DMS 273 treated with DMSO at 0.1 percent for 48 hours (cell line): Measurements from ENCODE around the gene SRSF10.
"Not testable (repeated sequence)": the region's sequence is repeated elsewhere in the genome, so short reads cannot be mapped to it uniquely, and the experiment has no call there.

ENCODE experiments used
- DNase-seq: peaks from one replicate; lab custom pipeline; 2025; lab: John Stamatoyannopoulos, UW

The SRSF10 gene

GRCh38 chr1:23979881-23980727 lies at the start of gene SRSF10:
Gene SRSF10 (minus strand): TSS chr1:23980327. CDS start chr1:23980255, 72 bp downstream.
- DNase-seq: peak; percentile 98

GRCh38 chr1:24027838-24028468 lies 47.8 kb upstream of the SRSF10 start:
- no peak for DNase-seq

GRCh38 chr1:24022581-24023361 lies 42.6 kb upstream of the SRSF10 start:
- DNase-seq: no peak

GRCh38 chr1:24021403-24022266 lies 41.5 kb upstream of the SRSF10 start:
- DNase-seq: no peak

- no peak for DNase-seq
Measured at GRCh38 chr1:24020470-24020869, 40.3 kb upstream of the SRSF10 start.

- DNase-seq: no peak
Measured at GRCh38 chr1:24020025-24020424, 39.9 kb upstream of the SRSF10 start.

GRCh38 chr1:24018611-24019580 lies 38.8 kb upstream of the SRSF10 start:
- peak; percentile 38 for DNase-seq

GRCh38 chr1:24015221-24016210 lies 35.4 kb upstream of the SRSF10 start:
- DNase-seq: no peak

- not testable (repeated sequence) for DNase-seq
Measured at GRCh38 chr1:24012878-24013277, 32.8 kb upstream of the SRSF10 start.

GRCh38 chr1:24010650-24011049 lies 30.5 kb upstream of the SRSF10 start:
- DNase-seq: no peak

GRCh38 chr1:24009406-24009805 lies 29.3 kb upstream of the SRSF10 start:
- no peak for DNase-seq

- peak; percentile 4 for DNase-seq
Measured at GRCh38 chr1:24008574-24009184, 28.6 kb upstream of the SRSF10 start.

GRCh38 chr1:24007079-24007478 lies 27.0 kb upstream of the SRSF10 start:
- DNase-seq: no peak

GRCh38 chr1:24005163-24005562 lies 25.0 kb upstream of the SRSF10 start:
- no peak for DNase-seq

GRCh38 chr1:24004132-24004531 lies 24.0 kb upstream of the SRSF10 start:
- DNase-seq: no peak

- peak; percentile 67 for DNase-seq
Measured at GRCh38 chr1:24003331-24003972, 23.3 kb upstream of the SRSF10 start.

- DNase-seq: no peak
Measured at GRCh38 chr1:24002695-24003094, 22.6 kb upstream of the SRSF10 start.

- no peak for DNase-seq
Measured at GRCh38 chr1:23999156-23999671, 19.1 kb upstream of the SRSF10 start.
